GM19193 (cell line): ENCODE data around the gene ACAP2.

Experiments used
- POLR2A ChIP-seq: IDR thresholded peaks from 4 replicates; pipeline ENCODE4 v1.6.1; 2011; ENCODE audit not compliant: insufficient read depth, insufficient read length; ENCODE audit errors: extremely low read depth

ACAP2 gene

GRCh38 chr3:195251336-195252065 is 191.3 kb downstream of the ACAP2 start:
- TF ChIP-seq POLR2A, result no peak

- TF ChIP-seq POLR2A, result no peak
These were observed 192.2 kb downstream of the ACAP2 start for GRCh38 chr3:195250473-195251251.

DNA sequence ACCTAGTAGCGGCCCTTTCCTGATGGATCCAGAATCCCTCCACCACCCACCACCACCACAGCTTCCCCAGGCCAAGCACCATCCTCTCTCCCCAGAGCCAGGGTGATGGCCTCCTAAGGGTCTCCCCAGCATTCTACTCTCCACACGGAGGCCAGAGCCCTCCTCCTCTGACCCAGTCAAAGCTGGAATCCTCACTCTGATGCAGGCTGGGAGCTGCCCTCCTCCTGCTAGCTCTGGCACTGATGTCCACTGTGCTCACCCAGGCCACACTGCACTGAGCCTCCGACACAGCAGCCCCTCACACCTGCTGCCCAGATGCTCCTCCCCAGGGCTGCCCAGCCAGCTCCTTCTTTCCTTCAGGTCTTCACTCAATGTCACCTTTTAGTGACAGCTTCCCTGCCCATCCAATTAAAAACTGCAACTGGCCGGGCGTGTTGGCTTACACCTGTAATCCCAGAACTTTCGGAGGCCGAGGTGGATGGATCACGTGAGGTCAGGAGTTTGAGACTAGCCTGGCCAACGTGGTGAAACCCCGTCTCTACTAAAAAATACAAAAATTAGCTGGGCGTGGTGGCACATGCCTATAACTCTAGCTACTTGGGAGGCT is 192.9 kb downstream of the ACAP2 start:
- TF ChIP-seq POLR2A, result no peak

GRCh38 chr3:195249057-195249770 is 193.6 kb downstream of the ACAP2 start:
- TF ChIP-seq POLR2A, result no peak

- no peak for TF ChIP-seq POLR2A
These were observed 194.5 kb downstream of the ACAP2 start for GRCh38 chr3:195248281-195248680.

DNA sequence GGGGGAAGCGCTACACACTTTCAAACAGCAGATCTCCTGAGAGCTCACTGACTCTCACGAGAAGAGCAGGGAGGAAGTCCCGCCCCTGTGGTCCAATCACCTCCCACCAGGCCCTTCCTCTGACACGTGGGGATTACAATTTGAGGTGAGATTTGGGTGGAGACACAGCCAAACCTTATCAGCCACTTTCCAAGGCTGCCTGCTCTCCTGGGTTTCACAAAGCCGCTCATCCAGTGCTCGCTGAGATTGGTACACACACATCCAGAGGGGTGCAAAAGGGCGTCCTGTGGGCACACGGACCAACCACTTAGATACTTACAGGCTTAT is 195.0 kb downstream of the ACAP2 start:
- TF ChIP-seq POLR2A, result no peak

GRCh38 chr3:195247086-195247862 is 195.5 kb downstream of the ACAP2 start:
- TF ChIP-seq POLR2A, result no peak

- TF ChIP-seq POLR2A, result no peak
These were observed 196.2 kb downstream of the ACAP2 start for GRCh38 chr3:195246581-195246995.

GRCh38 chr3:195245531-195245951 is 197.3 kb downstream of the ACAP2 start:
- no peak for TF ChIP-seq POLR2A

DNA sequence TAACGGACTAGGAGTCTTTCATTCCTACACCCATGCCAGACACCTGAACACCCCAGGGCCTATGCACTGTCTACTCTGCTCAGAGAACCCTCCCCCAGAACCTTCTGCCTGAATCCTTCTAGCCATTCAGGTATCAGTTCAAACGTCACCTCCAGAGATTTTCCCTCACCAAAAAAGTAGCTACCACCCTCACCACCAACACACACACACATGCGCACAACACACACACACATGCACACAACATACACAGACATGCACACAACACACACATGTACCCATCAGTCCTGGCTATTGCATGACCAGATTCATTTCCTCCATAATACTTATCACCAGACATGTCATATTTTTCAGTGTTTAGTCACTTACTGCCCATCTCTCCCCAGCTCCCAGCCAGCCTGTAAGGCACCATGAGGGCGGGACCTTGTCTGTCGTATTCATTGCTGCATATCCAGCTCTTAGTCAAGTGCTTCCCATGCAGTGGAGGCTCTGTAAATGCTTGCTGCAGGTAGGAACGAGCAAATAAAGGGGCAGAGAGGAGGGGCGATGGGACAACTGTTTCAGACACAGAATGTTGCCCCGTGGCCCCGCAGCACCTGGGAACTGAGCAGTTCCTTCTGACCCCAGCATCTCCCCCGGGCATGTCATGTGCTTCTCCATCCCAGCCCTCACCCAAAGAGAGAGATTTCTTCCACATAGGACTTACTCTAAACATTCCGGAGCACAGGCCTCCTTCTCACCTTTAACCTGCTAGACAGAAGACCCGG is 201.0 kb downstream of the ACAP2 start:
- no peak for TF ChIP-seq POLR2A

GRCh38 chr3:195240939-195241338 is 201.9 kb downstream of the ACAP2 start:
- TF ChIP-seq POLR2A, result no peak

DNA sequence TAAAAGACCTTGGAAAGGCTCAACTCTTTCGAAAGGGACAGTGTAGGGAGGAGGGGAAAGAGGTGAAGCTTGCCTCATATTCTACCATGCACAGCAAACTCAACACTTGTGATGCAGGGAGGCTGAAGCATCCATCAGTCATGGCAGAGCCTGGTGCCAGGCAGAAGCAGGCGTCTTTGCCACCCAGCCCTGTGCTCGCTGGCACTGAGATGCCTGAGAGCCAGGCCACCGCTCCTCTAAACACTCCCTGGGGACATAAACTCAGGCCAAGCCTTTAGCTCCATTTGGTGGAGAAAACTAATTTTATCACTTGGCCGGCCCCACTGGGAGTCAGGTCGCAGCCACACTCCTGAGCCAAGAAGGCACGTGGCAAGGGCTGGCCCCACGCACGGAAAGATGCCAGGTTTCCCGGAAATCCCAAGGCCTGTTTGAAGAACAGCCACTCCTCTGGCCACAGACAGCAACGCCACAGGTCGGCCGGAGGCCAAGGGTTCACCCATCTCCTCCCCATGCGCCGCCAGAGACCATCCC is 202.6 kb downstream of the ACAP2 start:
- no peak for TF ChIP-seq POLR2A

GRCh38 chr3:195239121-195239520 is 203.7 kb downstream of the ACAP2 start:
- TF ChIP-seq POLR2A, result no peak
